ENCODE measurements around the gene ZNF418. TPM values are rescaled to one million over a fixed set of nuclear protein-coding genes. Genes with fewer than 3 reads are reported as not detected.
A peak's percentile ranks its signal among the peaks of the same experiment; 100 is the strongest.

ZNF418 gene
- total and polyA plus RNA-seq, 2 donors from 2014 or later = 8.2 to 17.6 TPM

DNA sequence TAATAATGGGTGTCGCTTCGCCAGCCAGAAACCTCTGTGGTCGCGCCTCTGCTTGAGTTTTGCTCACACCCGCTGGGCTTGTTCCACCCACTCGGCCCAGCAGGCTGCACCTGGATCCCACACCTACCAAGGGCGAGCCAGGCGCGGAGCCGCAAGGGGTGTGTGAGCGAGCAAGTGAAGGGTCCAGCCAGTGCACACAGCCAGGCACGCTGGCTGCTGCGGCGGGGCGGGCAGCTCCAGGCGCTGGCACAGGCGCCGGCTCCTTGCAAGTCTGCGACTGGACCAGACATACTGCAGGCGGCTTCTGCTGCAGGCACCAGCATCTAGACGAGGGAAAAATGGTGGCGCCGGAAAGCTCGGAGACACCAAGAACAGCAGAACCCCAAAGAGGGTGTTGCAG lies 14.1 kb upstream of the ZNF418 start:
- no peak for TF ChIP-seq CTCF (IDR thresholded peaks at IDR 0.05; ENCODE audit: borderline replicate concordance, extremely low read depth, insufficient read depth)
- Histone ChIP-seq H3K4me3 (ENCODE audit: low read length in 3 of 3) (no peak overlapping the region), H3K4me1 (ENCODE audit: control insufficient read depth in 2 of 3, insufficient read depth in 2 of 3, low read depth in 1 of 3, low read length in 3 of 3) (peaks cover 0 to 16% (median 9%) of the 10 kb centered on the region in 3 donors), H3K36me3 (ENCODE audit: control insufficient read depth in 2 of 3, insufficient read depth in 3 of 3, low read length in 3 of 3) (no peaks in the 10 kb centered on the region), H3K27ac (ENCODE audit: low read depth in 2 of 2, low read length in 2 of 2) (no peak overlapping the region), H3K27me3 (ENCODE audit: control insufficient read depth, insufficient read depth, low read length) (no peaks in the 10 kb centered on the region), H3K9me3 (ENCODE audit: control insufficient read depth in 2 of 3, insufficient read depth in 1 of 3, low read length in 3 of 3) (peaks cover 0 to 4% (median 0%) of the 10 kb centered on the region in 3 donors), H3K9ac (ENCODE audit: low read length in 3 of 3) (no peak overlapping the region)
- no peak for DNase-seq
- intact Hi-C loops (cut with DNase I) = no loop called here
- FAIRE-seq = no peak

GRCh38 chr19:57947419-57948134 lies 12.4 kb upstream of the ZNF418 start, which contains the start of gene ZNF256:
ZNF256 (minus strand) TSS chr19:57947706; CDS start chr19:57947474, 232 bp downstream.
- H3K27ac ChIP-seq (ENCODE audit: low read depth in 2 of 2, low read length in 2 of 2) = peak within 1 kb of the TSS; percentile 49 to 57
- peak within 1 kb of the TSS; percentile 74 to 86 (median 75) for H3K9ac ChIP-seq (ENCODE audit: low read length in 3 of 3)
- intact Hi-C loops (cut with DNase I) = no loop called here
- DNase-seq (peak; percentile 98 to 99 (median 98)), FAIRE-seq (peak; percentile 92)
- H3K4me3 ChIP-seq (ENCODE audit: low read length in 3 of 3) = peak within 1 kb of the TSS; percentile 85 to 95 (median 91)
- H3K27me3 ChIP-seq (ENCODE audit: control insufficient read depth, insufficient read depth, low read length) = no peaks in the 10 kb centered on the region
- peaks cover 0 to 16% (median 0%) of the 10 kb centered on the region in 3 donors for H3K9me3 ChIP-seq (ENCODE audit: control insufficient read depth in 2 of 3, insufficient read depth in 1 of 3, low read length in 3 of 3)
- H3K4me1 ChIP-seq (ENCODE audit: control insufficient read depth in 2 of 3, insufficient read depth in 2 of 3, low read depth in 1 of 3, low read length in 3 of 3) = peaks cover 0 to 16% (median 9%) of the 10 kb centered on the region in 3 donors
- peaks cover 0 to 13% (median 11%) of the 10 kb centered on the region in 3 donors for H3K36me3 ChIP-seq (ENCODE audit: control insufficient read depth in 2 of 3, insufficient read depth in 3 of 3, low read length in 3 of 3)
- peak; percentile 57 for TF ChIP-seq CTCF (IDR thresholded peaks at IDR 0.05; ENCODE audit: borderline replicate concordance, extremely low read depth, insufficient read depth)

DNA sequence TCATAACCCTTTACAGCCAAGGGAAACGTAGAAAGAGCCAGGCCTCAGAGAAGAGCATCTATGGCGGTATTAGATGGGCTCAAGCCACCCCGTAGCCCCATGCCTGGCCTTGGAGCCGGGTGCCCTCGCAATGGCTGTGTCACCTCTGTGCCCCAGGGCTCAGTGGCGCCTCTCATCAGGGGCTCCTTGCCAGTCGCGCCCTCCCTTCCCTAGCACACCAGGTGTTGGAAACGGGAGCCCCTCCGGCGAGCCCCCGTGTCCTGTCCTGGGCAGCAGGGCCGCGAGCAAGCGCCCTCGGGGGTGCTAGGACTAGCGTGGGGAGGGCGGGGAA lies 11.9 kb upstream of the ZNF418 start:
- Histone ChIP-seq H3K9ac (ENCODE audit: low read length in 3 of 3) (peak overlapping the region; percentile 52 to 86 (median 75)), H3K4me1 (ENCODE audit: control insufficient read depth in 2 of 3, insufficient read depth in 2 of 3, low read depth in 1 of 3, low read length in 3 of 3) (peaks cover 0 to 16% (median 9%) of the 10 kb centered on the region in 3 donors), H3K9me3 (ENCODE audit: control insufficient read depth in 2 of 3, insufficient read depth in 1 of 3, low read length in 3 of 3) (peaks cover 0 to 21% (median 2%) of the 10 kb centered on the region in 3 donors), H3K27me3 (ENCODE audit: control insufficient read depth, insufficient read depth, low read length) (no peaks in the 10 kb centered on the region), H3K4me3 (ENCODE audit: low read length in 3 of 3) (peak overlapping the region; percentile 85 to 95 (median 91)), H3K36me3 (ENCODE audit: control insufficient read depth in 2 of 3, insufficient read depth in 3 of 3, low read length in 3 of 3) (peaks cover under 1 to 18% (median 17%) of the 10 kb centered on the region in 3 donors), H3K27ac (ENCODE audit: low read depth in 2 of 2, low read length in 2 of 2) (peak overlapping the region; percentile 49 to 57)
- no peak for DNase-seq
- intact Hi-C loops (cut with DNase I) = no loop called here
- no peak for FAIRE-seq
- no peak for TF ChIP-seq CTCF (IDR thresholded peaks at IDR 0.05; ENCODE audit: borderline replicate concordance, extremely low read depth, insufficient read depth)
